ENCODE data around the gene PEF1. TPM values are rescaled to one million over a fixed set of nuclear protein-coding genes. Genes with fewer than 3 reads are reported as not detected.

Gene PEF1
- total and polyA plus RNA-seq, 2 experiments from 2014 or later = 71.3 to 97.5 TPM

DNA sequence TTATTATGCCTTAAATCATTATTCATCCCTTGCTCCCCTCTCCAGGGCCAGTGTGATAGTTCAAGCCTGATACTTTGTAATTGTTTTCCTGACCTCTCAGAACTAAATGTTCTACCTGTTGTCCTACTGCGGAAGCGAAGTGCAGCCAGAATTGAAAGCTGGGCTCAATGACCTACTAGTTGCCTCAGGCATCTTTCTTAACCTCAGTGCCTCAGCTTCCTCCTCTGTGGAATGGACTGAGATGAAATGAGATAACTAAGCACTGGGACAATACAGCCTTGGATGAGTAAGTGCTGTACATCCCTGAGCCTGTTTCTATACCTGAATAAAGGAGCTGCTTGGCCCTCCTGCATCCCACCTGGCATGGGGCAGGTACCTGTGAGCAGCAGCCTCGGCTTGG, 32.7 kb upstream of the PEF1 start:
- Histone ChIP-seq H3K9me3 (ENCODE audit: low read depth) (no peaks in the 10 kb centered on the region), H3K36me3 (ENCODE audit: low read depth) (peaks cover 3% of the 10 kb centered on the region; the same call in 1 of the 2 replicates), H3K27ac (no peak overlapping the region), H4K20me1 (ENCODE audit: insufficient read depth) (no peaks in the 10 kb centered on the region), H3K9ac (no peak overlapping the region), H3F3A (ENCODE audit: insufficient read depth) (no peaks in the 10 kb centered on the region), H3K4me2 (ENCODE audit: unreplicated experiment) (no peak overlapping the region), H2AFZ (no peak overlapping the region), H3K4me1 (ENCODE audit: insufficient read depth) (no peaks in the 10 kb centered on the region), H3K79me2 (ENCODE audit: insufficient read depth) (no peaks in the 10 kb centered on the region), H3K4me3 (no peak overlapping the region), H3K9me2 (ENCODE audit: insufficient read depth) (no peaks in the 10 kb centered on the region), H3K27me3 (replicated peaks; ENCODE audit: insufficient read depth) (no peaks in the 10 kb centered on the region)
- no peak for TF ChIP-seq EZH2 (IDR thresholded peaks at IDR 0.05; ENCODE audit: insufficient read depth, poor library complexity, severe bottlenecking)
- no peak for TF ChIP-seq EZH2phosphoT487 (IDR thresholded peaks at IDR 0.05; ENCODE audit: insufficient read depth, low read depth)
- in situ Hi-C loops (cut with MboI) = no loop called here
- no peak for DNase-seq
- 76 to 84% methylated on average over 3 of the region's 3 CpGs for WGBS, 2 experiments (ENCODE audit: low coverage in 1 of 2, low lambda C conversion rate in 2 of 2, missing lambda C conversion rate in 2 of 2)

DNA sequence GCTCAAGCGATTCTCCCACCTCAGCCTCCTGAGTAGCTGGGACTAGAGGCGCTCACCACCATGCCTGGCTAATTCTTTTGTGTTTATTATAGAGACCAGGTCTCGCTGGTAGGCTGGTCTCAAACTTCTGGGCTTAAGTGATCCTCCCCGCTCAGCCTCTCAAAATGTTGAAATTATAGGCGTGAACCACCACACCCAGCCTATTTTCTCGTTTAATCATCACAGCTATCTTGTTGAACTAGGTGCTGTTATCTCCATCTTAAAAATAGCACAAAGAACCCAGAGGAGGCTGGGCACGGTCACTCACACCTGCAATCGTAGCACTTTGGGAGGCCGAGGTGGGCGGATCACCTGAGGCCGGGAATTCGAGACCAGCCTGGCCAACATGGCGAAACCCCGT, 31.1 kb upstream of the PEF1 start:
- Histone ChIP-seq H3F3A (ENCODE audit: insufficient read depth) (no peaks in the 10 kb centered on the region), H3K4me1 (ENCODE audit: insufficient read depth) (no peaks in the 10 kb centered on the region), H3K9ac (no peak overlapping the region), H3K27ac (no peak overlapping the region), H4K20me1 (ENCODE audit: insufficient read depth) (no peaks in the 10 kb centered on the region), H3K36me3 (ENCODE audit: low read depth) (peaks cover 3% of the 10 kb centered on the region; the same call in 1 of the 2 replicates), H3K9me2 (ENCODE audit: insufficient read depth) (no peaks in the 10 kb centered on the region), H2AFZ (no peak overlapping the region), H3K79me2 (ENCODE audit: insufficient read depth) (no peaks in the 10 kb centered on the region), H3K4me2 (ENCODE audit: unreplicated experiment) (no peak overlapping the region), H3K4me3 (no peak overlapping the region), H3K27me3 (replicated peaks; ENCODE audit: insufficient read depth) (no peaks in the 10 kb centered on the region), H3K9me3 (ENCODE audit: low read depth) (no peaks in the 10 kb centered on the region)
- in situ Hi-C loops (cut with MboI) = no loop called here
- 85 to 88% methylated on average over 14 of the region's 14 CpGs for WGBS, 2 experiments (ENCODE audit: low coverage in 1 of 2, low lambda C conversion rate in 2 of 2, missing lambda C conversion rate in 2 of 2)
- TF ChIP-seq EZH2phosphoT487 (IDR thresholded peaks at IDR 0.05; ENCODE audit: insufficient read depth, low read depth) (no peak), EZH2 (IDR thresholded peaks at IDR 0.05; ENCODE audit: insufficient read depth, poor library complexity, severe bottlenecking) (no peak)
- DNase-seq = no peak

DNA sequence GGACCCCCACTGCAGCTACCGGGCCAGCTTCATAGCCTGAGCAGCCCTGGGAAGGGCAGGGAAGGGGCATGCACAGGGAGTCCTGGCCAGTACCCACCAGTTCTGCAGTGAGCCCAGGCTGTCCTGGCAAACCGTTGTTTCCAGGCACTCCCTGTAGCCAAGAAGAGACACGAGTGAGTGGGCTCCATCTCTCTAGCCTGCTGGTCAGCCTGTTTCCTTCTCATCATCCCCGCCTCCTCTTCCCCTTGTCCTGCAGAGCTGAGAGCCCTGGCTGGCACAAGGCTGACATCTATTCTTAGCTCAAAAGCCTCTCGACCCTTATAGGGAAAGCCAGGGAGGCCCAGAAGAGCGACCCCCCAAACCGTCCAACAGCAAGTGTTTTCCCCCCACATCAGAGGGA, 30.5 kb upstream of the PEF1 start:
- Histone ChIP-seq H3K27me3 (replicated peaks; ENCODE audit: insufficient read depth) (no peaks in the 10 kb centered on the region), H3K4me2 (ENCODE audit: unreplicated experiment) (no peak overlapping the region), H3K27ac (no peak overlapping the region), H3K4me1 (ENCODE audit: insufficient read depth) (no peaks in the 10 kb centered on the region), H3K9me2 (ENCODE audit: insufficient read depth) (no peaks in the 10 kb centered on the region), H3K36me3 (ENCODE audit: low read depth) (peaks cover 3% of the 10 kb centered on the region; the same call in 1 of the 2 replicates), H3K4me3 (no peak overlapping the region), H3K9ac (no peak overlapping the region), H4K20me1 (ENCODE audit: insufficient read depth) (no peaks in the 10 kb centered on the region), H3K79me2 (ENCODE audit: insufficient read depth) (no peaks in the 10 kb centered on the region), H3F3A (ENCODE audit: insufficient read depth) (no peaks in the 10 kb centered on the region), H3K9me3 (ENCODE audit: low read depth) (no peaks in the 10 kb centered on the region), H2AFZ (no peak overlapping the region)
- no peak for TF ChIP-seq EZH2phosphoT487 (IDR thresholded peaks at IDR 0.05; ENCODE audit: insufficient read depth, low read depth)
- TF ChIP-seq EZH2 (IDR thresholded peaks at IDR 0.05; ENCODE audit: insufficient read depth, poor library complexity, severe bottlenecking) = no peak
- no peak for DNase-seq
- WGBS, 2 experiments (ENCODE audit: low coverage in 1 of 2, low lambda C conversion rate in 2 of 2, missing lambda C conversion rate in 2 of 2) = 75% methylated on average over 7 of the region's 7 CpGs
- in situ Hi-C loops (cut with MboI) = no loop called here

DNA sequence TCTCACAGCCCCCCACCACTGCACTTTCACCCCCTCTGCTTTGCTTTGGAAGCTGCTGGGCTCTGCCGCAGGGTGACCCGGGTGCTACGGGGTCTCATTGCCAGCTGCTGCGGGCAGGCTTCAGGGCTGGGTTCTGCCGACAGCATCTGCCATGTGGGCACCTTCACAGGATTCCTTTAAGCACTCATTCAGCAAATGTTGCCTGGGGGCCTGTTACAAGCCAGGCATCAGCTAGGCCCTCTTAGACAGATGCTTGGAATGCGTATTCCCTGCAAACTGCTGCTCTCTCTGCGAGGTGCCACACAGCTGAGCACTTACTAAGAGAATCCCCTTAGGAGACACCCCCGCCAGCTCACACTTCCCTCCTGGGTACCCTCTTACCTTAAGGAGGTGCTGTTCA, 29.9 kb upstream of the PEF1 start:
- Histone ChIP-seq H3K27me3 (replicated peaks; ENCODE audit: insufficient read depth) (no peaks in the 10 kb centered on the region), H3K9me3 (ENCODE audit: low read depth) (no peaks in the 10 kb centered on the region), H3K9ac (no peak overlapping the region), H3K27ac (no peak overlapping the region), H3K4me2 (ENCODE audit: unreplicated experiment) (no peak overlapping the region), H3K4me3 (no peak overlapping the region), H3K4me1 (ENCODE audit: insufficient read depth) (no peaks in the 10 kb centered on the region), H3K79me2 (ENCODE audit: insufficient read depth) (no peaks in the 10 kb centered on the region), H3F3A (ENCODE audit: insufficient read depth) (no peaks in the 10 kb centered on the region), H3K9me2 (ENCODE audit: insufficient read depth) (no peaks in the 10 kb centered on the region), H3K36me3 (ENCODE audit: low read depth) (peaks cover 3% of the 10 kb centered on the region; the same call in 1 of the 2 replicates), H4K20me1 (ENCODE audit: insufficient read depth) (no peaks in the 10 kb centered on the region), H2AFZ (no peak overlapping the region)
- 77 to 81% methylated on average over 8 of the region's 8 CpGs for WGBS, 2 experiments (ENCODE audit: low coverage in 1 of 2, low lambda C conversion rate in 2 of 2, missing lambda C conversion rate in 2 of 2)
- in situ Hi-C loops (cut with MboI) = loop anchor here (25.0 kb wide), 1 partner anchor 288 kb away; no protein-coding TSS in a partner anchor
- TF ChIP-seq EZH2 (IDR thresholded peaks at IDR 0.05; ENCODE audit: insufficient read depth, poor library complexity, severe bottlenecking) = no peak
- TF ChIP-seq EZH2phosphoT487 (IDR thresholded peaks at IDR 0.05; ENCODE audit: insufficient read depth, low read depth) = no peak
- DNase-seq = peak; percentile 15

DNA sequence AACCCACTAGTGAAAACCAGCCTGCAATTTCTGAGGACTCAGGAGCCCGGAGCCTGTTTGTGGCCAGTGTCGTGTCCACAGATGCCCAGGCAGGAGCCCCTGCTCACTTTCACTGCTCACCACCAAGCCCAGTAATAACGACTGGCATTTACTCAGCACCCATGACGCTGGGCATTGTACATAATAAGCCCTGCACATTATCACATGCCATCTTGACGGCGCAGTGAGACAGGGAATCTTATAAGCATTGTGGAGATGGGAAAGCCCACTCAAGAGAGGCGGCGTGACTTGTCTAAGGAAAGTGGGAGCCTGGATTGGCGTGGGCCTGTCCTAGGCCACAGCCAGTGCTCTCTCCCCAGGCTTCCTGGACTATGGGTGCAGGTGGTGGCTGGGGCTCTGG, 28.8 kb upstream of the PEF1 start:
- in situ Hi-C loops (cut with MboI) = loop anchor here (25.0 kb wide), 1 partner anchor 289 kb away; no protein-coding TSS in a partner anchor
- no peak overlapping the region for H2AFZ ChIP-seq
- TF ChIP-seq EZH2phosphoT487 (IDR thresholded peaks at IDR 0.05; ENCODE audit: insufficient read depth, low read depth) (no peak), EZH2 (IDR thresholded peaks at IDR 0.05; ENCODE audit: insufficient read depth, poor library complexity, severe bottlenecking) (no peak)

More for the DNA sequence above, 28.8 kb upstream of the PEF1 start:
- Histone ChIP-seq H3F3A (ENCODE audit: insufficient read depth) (no peaks in the 10 kb centered on the region), H3K9me2 (ENCODE audit: insufficient read depth) (no peaks in the 10 kb centered on the region), H3K27me3 (replicated peaks; ENCODE audit: insufficient read depth) (no peaks in the 10 kb centered on the region), H3K9me3 (ENCODE audit: low read depth) (no peaks in the 10 kb centered on the region), H3K27ac (no peak overlapping the region), H3K4me3 (no peak overlapping the region), H3K4me2 (ENCODE audit: unreplicated experiment) (no peak overlapping the region), H3K9ac (no peak overlapping the region), H3K4me1 (ENCODE audit: insufficient read depth) (no peaks in the 10 kb centered on the region), H3K79me2 (ENCODE audit: insufficient read depth) (no peaks in the 10 kb centered on the region), H3K36me3 (ENCODE audit: low read depth) (peaks cover 3% of the 10 kb centered on the region; the same call in 1 of the 2 replicates), H4K20me1 (ENCODE audit: insufficient read depth) (no peaks in the 10 kb centered on the region)
- 86 to 89% methylated on average over 9 of the region's 9 CpGs for WGBS, 2 experiments (ENCODE audit: low coverage in 1 of 2, low lambda C conversion rate in 2 of 2, missing lambda C conversion rate in 2 of 2)
- no peak for DNase-seq
